ENCODE data around the gene C2CD2L. TPM values are rescaled to one million over a fixed set of nuclear protein-coding genes. Genes with fewer than 3 reads are reported as not detected.

The C2CD2L gene
- polyA plus RNA-seq, 1 of the 3 experiments (the other 2 are of a cell fraction): 8.6 TPM

- no peak for DNase-seq
- no peak for TF ChIP-seq USF1 (IDR thresholded peaks at IDR 0.05; ENCODE audit: borderline replicate concordance, low read depth)
- no peak for TF ChIP-seq TCF12 (IDR thresholded peaks at IDR 0.05)
- no peak for TF ChIP-seq FOSL2 (IDR thresholded peaks at IDR 0.05; ENCODE audit: borderline replicate concordance, low read depth)
- no peak for TF ChIP-seq PBX3 (IDR thresholded peaks at IDR 0.05)
- H3K27me3 ChIP-seq (ENCODE audit: insufficient read depth): no peaks in the 10 kb centered on the region
- no peak overlapping the region for H2AFZ ChIP-seq (ENCODE audit: low read depth)
- H3K27ac ChIP-seq (ENCODE audit: low read depth in 2 of 2, low read length in 1 of 2): no peak overlapping the region
- H3K4me3 ChIP-seq (ENCODE audit: low read depth in 2 of 2, low read length in 1 of 2): no peak overlapping the region
- no peaks in the 10 kb centered on the region for H3K79me2 ChIP-seq (ENCODE audit: insufficient read depth)
- no peak overlapping the region for H3K4me2 ChIP-seq
- no peaks in the 10 kb centered on the region for H3K9me3 ChIP-seq
- no peaks in the 10 kb centered on the region for H3K9me2 ChIP-seq
- no peaks in the 10 kb centered on the region for H4K20me1 ChIP-seq (ENCODE audit: insufficient read depth)
- no peak overlapping the region for H3K9ac ChIP-seq
- no peaks in the 10 kb centered on the region for H3F3A ChIP-seq (replicated peaks; ENCODE audit: insufficient read depth)
- H3K36me3 ChIP-seq (replicated peaks in 1 of 2; ENCODE audit: control insufficient read depth in 1 of 2, insufficient read depth in 2 of 2, low read length in 1 of 2): no peaks in the 10 kb centered on the region
- 74% methylated on average over 4 of the region's 4 CpGs for WGBS (ENCODE audit: low lambda C conversion rate)
- H3K4me1 ChIP-seq (ENCODE audit: control insufficient read depth in 1 of 2, insufficient read depth in 2 of 2, low read depth in 1 of 2, low read length in 1 of 2): peaks cover 0 to 11% of the 10 kb centered on the region in 2 experiments; a peak in 1 of 4 replicates
- POLR2A ChIA-PET: interaction anchor here (0.6 to 1.2 kb wide), 2 partner anchors 53 to 614 kb away, joined by 3 read pairs; no protein-coding TSS in a partner anchor
- CTCF ChIA-PET: interaction anchor here (0.7 to 8.9 kb wide), 7 partner anchors 8 to 222 kb away, joined by 3 to 48 read pairs (median 5); partner anchors contain the start of gene NLRX1
Measured at GRCh38 chr11:119152604-119153003, 45.5 kb downstream of the C2CD2L start.

- Histone ChIP-seq H3K27me3 (ENCODE audit: insufficient read depth) (no peaks in the 10 kb centered on the region), H3K9ac (no peak overlapping the region), H2AFZ (ENCODE audit: low read depth) (no peak overlapping the region), H3K27ac (ENCODE audit: low read depth in 2 of 2, low read length in 1 of 2) (no peak overlapping the region), H3K79me2 (ENCODE audit: insufficient read depth) (no peaks in the 10 kb centered on the region), H3K4me1 (ENCODE audit: control insufficient read depth in 1 of 2, insufficient read depth in 2 of 2, low read depth in 1 of 2, low read length in 1 of 2) (peaks cover 0 to 9% of the 10 kb centered on the region in 2 experiments; a peak in 1 of 4 replicates), H3K4me2 (no peak overlapping the region), H3K36me3 (replicated peaks in 1 of 2; ENCODE audit: control insufficient read depth in 1 of 2, insufficient read depth in 2 of 2, low read length in 1 of 2) (no peaks in the 10 kb centered on the region), H3K4me3 (ENCODE audit: low read depth in 2 of 2, low read length in 1 of 2) (no peak overlapping the region), H4K20me1 (ENCODE audit: insufficient read depth) (no peaks in the 10 kb centered on the region), H3K9me2 (no peaks in the 10 kb centered on the region), H3K9me3 (no peaks in the 10 kb centered on the region), H3F3A (replicated peaks; ENCODE audit: insufficient read depth) (no peaks in the 10 kb centered on the region)
- CTCF ChIA-PET: interaction anchor here (0.5 to 8.9 kb wide), 12 partner anchors 9 to 1087 kb away, joined by 3 to 48 read pairs (median 4); partner anchors contain the start of genes CBL, NLRX1 and POU2F3
- 80% methylated on average over 9 of the region's 9 CpGs for WGBS (ENCODE audit: low lambda C conversion rate)
- DNase-seq: no peak
- TF ChIP-seq ZBTB33 (IDR thresholded peaks at IDR 0.05; ENCODE audit: borderline replicate concordance, low read depth) (no peak), CTCF (IDR thresholded peaks at IDR 0.05) (peak; percentile 13; the same call in 1 of the 2 replicates)
- POLR2A ChIA-PET: interaction anchor here (1.2 kb wide), 1 partner anchor 53 kb away, joined by 3 read pairs; no protein-coding TSS in a partner anchor
Measured at GRCh38 chr11:119153049-119153818, 46.1 kb downstream of the C2CD2L start.

All from SK-N-SH (cell line).